Sigmoid colon (tissue), 7 donors: ENCODE data around the gene TRPV5. TPM values are rescaled to one million over a fixed set of nuclear protein-coding genes. Genes with fewer than 3 reads are reported as not detected.

Experiments used
- DNase-seq: peaks from one replicate; pipeline ENCODE4 v3.0.0-alpha.2; 2019
- H3K27ac ChIP-seq, 4 donors: fragments of 200-600 bp; sonication (generic); one replicate each; pipeline ENCODE4 v1.5.1; 2016 to 2019; ENCODE audit warnings: mild to moderate bottlenecking in 1 of 4
- H3K27me3 ChIP-seq, 3 donors: fragments of 200-600 bp; sonication (generic); one replicate each; pipeline ENCODE4 v1.5.1; 2019; ENCODE audit warnings: mild to moderate bottlenecking in 1 of 3
- H3K36me3 ChIP-seq, 4 donors: fragments of 200-600 bp; sonication (generic); one replicate each; pipeline ENCODE4 v1.5.1; 2016 to 2019
- H3K4me1 ChIP-seq, 4 donors: fragments of 200-600 bp; sonication (generic); one replicate each; pipeline ENCODE4 v1.5.1; 2017 to 2019
- H3K4me3 ChIP-seq, 4 donors: fragments of 200-600 bp; sonication (generic); one replicate each; pipeline ENCODE4 v1.5.1; 2017 to 2019; ENCODE audit warnings: mild to moderate bottlenecking in 2 of 4, moderate library complexity in 1 of 4
- H3K9me3 ChIP-seq, 4 donors: fragments of 200-600 bp in 3 of 4; sonication (generic) in 3 of 4; one replicate each; pipeline versions ENCODE4 v1.5.1 to v1.6.1; 2013 to 2019
- CTCF ChIP-seq, 4 experiments: fragments of 450-650 bp in 3 of 4; fragments of 200-600 bp in 1 of 4; IDR thresholded peaks; one replicate each; pipeline ENCODE4 v1.5.1; 2016 to 2019; ENCODE audit warnings: antibody characterized with exemption in 4 of 4, mild to moderate bottlenecking in 3 of 4, moderate library complexity in 2 of 4
- EP300 ChIP-seq, 4 donors: sonication (generic); formaldehyde crosslinking; IDR thresholded peaks; one replicate each; pipeline ENCODE4 v1.6.1; 2017; ENCODE audit warnings: antibody characterized with exemption in 4 of 4
- POLR2A ChIP-seq, 2 donors: fragments of 450-650 bp; IDR thresholded peaks; one replicate each; pipeline ENCODE4 v1.6.1; 2016; ENCODE audit warnings: antibody characterized with exemption in 2 of 2, mild to moderate bottlenecking in 2 of 2, moderate library complexity in 2 of 2
- POLR2AphosphoS5 ChIP-seq, 4 donors: sonication (generic); formaldehyde crosslinking; IDR thresholded peaks; one replicate each; pipeline ENCODE4 v1.6.1; 2017; ENCODE audit warnings: antibody characterized with exemption in 4 of 4
- WGBS, 2 donors: extraction: QIAGEN DNeasy Blood & Tissue Kit; methylation state at CpG; one replicate each; pipeline ENCODE4 v1.1.7; 2013; 5-methylcytosine and 5-hydroxymethylcytosine counted together
- intact Hi-C: fragments of 100-400 bp; cut with DNase I; formaldehyde crosslinking; loops from one replicate; pipeline ENCODE4 v1.15.1; 2023
- polyA plus RNA-seq, 3 donors: library from polyadenylated mRNA; stranded (reverse); fragments of 200-250 nt; gene quantifications; one replicate each; pipeline ENCODE4 v1.2.3, GENCODE V29; 2013
- total RNA-seq, 4 donors: library from RNA; depleted of rRNA; stranded (reverse); fragments of >200 nt; gene quantifications; one replicate each; pipeline ENCODE4 v1.1.0, GENCODE V29; 2016
- donor health status: healthy with polysubstance abuse.
- donor health status: Bipolar disorder and iron deficiency.
- donor health status: healthy.

The TRPV5 gene
- total and polyA plus RNA-seq, 7 donors = 0.03 TPM; not detected in 6

- intact Hi-C loops = no loop called here
- H3K4me3 ChIP-seq = no peak overlapping the region
- no peak for DNase-seq
- H3K9me3 ChIP-seq = no peaks in the 10 kb centered on the region
- H3K4me1 ChIP-seq = no peaks in the 10 kb centered on the region
- no peaks in the 10 kb centered on the region for H3K36me3 ChIP-seq
- 81 to 90% methylated on average over 11 of the region's 11 CpGs for WGBS, 2 donors
- H3K27ac ChIP-seq = no peak overlapping the region
- TF ChIP-seq POLR2AphosphoS5 (IDR thresholded peaks at IDR 0.05) = no peak
- no peak for TF ChIP-seq CTCF (IDR thresholded peaks at IDR 0.05)
- no peak for TF ChIP-seq EP300 (IDR thresholded peaks at IDR 0.05)
- no peak for TF ChIP-seq POLR2A (IDR thresholded peaks at IDR 0.05)
- H3K27me3 ChIP-seq = no peaks in the 10 kb centered on the region
Observed at GRCh38 chr7:142930126-142930730, 3.3 kb downstream of the TRPV5 start.

GRCh38 chr7:142927949-142928348 lies 5.6 kb downstream of the TRPV5 start:
- Histone ChIP-seq H3K27ac (no peak overlapping the region), H3K27me3 (no peaks in the 10 kb centered on the region), H3K36me3 (no peaks in the 10 kb centered on the region), H3K4me3 (no peak overlapping the region), H3K9me3 (no peaks in the 10 kb centered on the region), H3K4me1 (no peaks in the 10 kb centered on the region)
- WGBS, 2 donors = 67 to 88% methylated on average over 8 of the region's 8 CpGs
- TF ChIP-seq EP300 (IDR thresholded peaks at IDR 0.05) (no peak), CTCF (IDR thresholded peaks at IDR 0.05) (no peak), POLR2AphosphoS5 (IDR thresholded peaks at IDR 0.05) (no peak), POLR2A (IDR thresholded peaks at IDR 0.05) (no peak)
- DNase-seq = no peak
- intact Hi-C loops = no loop called here

GRCh38 chr7:142927085-142927745 lies 6.3 kb downstream of the TRPV5 start:
- Histone ChIP-seq H3K36me3 (no peaks in the 10 kb centered on the region), H3K27me3 (no peaks in the 10 kb centered on the region), H3K9me3 (no peaks in the 10 kb centered on the region), H3K27ac (no peak overlapping the region), H3K4me1 (no peaks in the 10 kb centered on the region), H3K4me3 (no peak overlapping the region)
- intact Hi-C loops = no loop called here
- no peak for DNase-seq
- WGBS, 2 donors = 44 to 47% methylated on average over 7 of the region's 7 CpGs
- TF ChIP-seq POLR2AphosphoS5 (IDR thresholded peaks at IDR 0.05) (no peak), CTCF (IDR thresholded peaks at IDR 0.05) (no peak), EP300 (IDR thresholded peaks at IDR 0.05) (no peak), POLR2A (IDR thresholded peaks at IDR 0.05) (no peak)

- TF ChIP-seq CTCF (IDR thresholded peaks at IDR 0.05) (no peak), EP300 (IDR thresholded peaks at IDR 0.05) (no peak)
- Histone ChIP-seq H3K27me3 (no peaks in the 10 kb centered on the region), H3K4me1 (no peaks in the 10 kb centered on the region), H3K27ac (no peak overlapping the region), H3K36me3 (no peaks in the 10 kb centered on the region), H3K4me3 (no peak overlapping the region), H3K9me3 (no peaks in the 10 kb centered on the region)
- WGBS, 2 donors = 76 to 84% methylated on average over 12 of the region's 12 CpGs
- intact Hi-C loops = no loop called here
- no peak for DNase-seq
Observed at GRCh38 chr7:142925413-142925812, 8.1 kb downstream of the TRPV5 start.

- no peaks in the 10 kb centered on the region for H3K36me3 ChIP-seq
- no peaks in the 10 kb centered on the region for H3K27me3 ChIP-seq
- intact Hi-C loops = no loop called here
- 44 to 60% methylated on average over 2 of the region's 2 CpGs for WGBS, 2 donors
- H3K4me1 ChIP-seq = no peaks in the 10 kb centered on the region
- no peak overlapping the region for H3K4me3 ChIP-seq
- no peak overlapping the region for H3K27ac ChIP-seq
- H3K9me3 ChIP-seq = no peaks in the 10 kb centered on the region
- no peak for TF ChIP-seq POLR2AphosphoS5 (IDR thresholded peaks at IDR 0.05)
- no peak for DNase-seq
Observed at GRCh38 chr7:142923391-142923790, 10.2 kb downstream of the TRPV5 start.
